BE2C (cell line): ENCODE measurements around the gene DPM1.

Experiments
- DNase-seq: peaks from one replicate; pipeline ENCODE4 v3.0.0-alpha.2; 2020
- H3K27me3 ChIP-seq: fragments of 250-450 bp; sonication (Bioruptor Pico); 2 replicates; pipeline ENCODE4 v1.5.1; 2020; ENCODE audit warnings: mild to moderate bottlenecking
- H3K36me3 ChIP-seq: fragments of 250-450 bp; sonication (Bioruptor Pico); 2 replicates; pipeline ENCODE4 v1.5.1; 2020; ENCODE audit warnings: mild to moderate bottlenecking
- H3K4me1 ChIP-seq: fragments of 250-450 bp; sonication (Bioruptor Pico); 2 replicates; pipeline ENCODE4 v1.5.1; 2020
- H3K4me3 ChIP-seq: 2 replicates; pipeline ENCODE4 v1.5.1; 2011; ENCODE audit warnings: low read depth, low read length
- H3K9me3 ChIP-seq: fragments of 250-450 bp; sonication (Bioruptor Pico); 2 replicates; pipeline ENCODE4 v1.5.1; 2020
- TF ChIP-seq, protein P1 (sequence below): IDR thresholded peaks from 2 replicates; pipeline ENCODE4 v1.5.1; 2012; ENCODE audit warnings: mild to moderate bottlenecking, low read depth, low read length

The DPM1 gene

DNA sequence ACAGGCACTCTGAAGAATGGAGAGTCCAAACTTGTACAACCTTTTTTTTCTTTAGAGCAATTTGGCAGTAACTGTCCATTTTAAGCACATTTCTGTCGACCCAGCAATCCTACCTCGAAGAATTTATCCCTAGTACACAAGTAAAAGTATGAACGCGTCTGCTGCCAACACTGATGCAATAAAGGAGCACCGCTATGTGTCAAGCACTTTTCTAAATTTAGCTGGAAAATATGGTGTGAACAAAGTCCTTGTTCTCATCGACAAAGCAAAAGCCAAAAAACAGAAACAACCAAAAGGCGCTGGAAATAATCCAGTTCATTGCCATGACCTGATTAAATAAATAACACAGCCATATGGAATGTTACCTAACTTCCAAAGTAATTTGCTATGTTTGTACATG, 1.1 kb downstream of the DPM1 start:
- Histone ChIP-seq H3K36me3 (peaks cover 32% of the 10 kb centered on the region), H3K4me1 (no peaks in the 10 kb centered on the region; the same call in 1 of the 2 replicates), H3K4me3 (peak overlapping the region; percentile 92), H3K9me3 (no peaks in the 10 kb centered on the region), H3K27me3 (no peaks in the 10 kb centered on the region)
- TF ChIP-seq, protein P1, sequence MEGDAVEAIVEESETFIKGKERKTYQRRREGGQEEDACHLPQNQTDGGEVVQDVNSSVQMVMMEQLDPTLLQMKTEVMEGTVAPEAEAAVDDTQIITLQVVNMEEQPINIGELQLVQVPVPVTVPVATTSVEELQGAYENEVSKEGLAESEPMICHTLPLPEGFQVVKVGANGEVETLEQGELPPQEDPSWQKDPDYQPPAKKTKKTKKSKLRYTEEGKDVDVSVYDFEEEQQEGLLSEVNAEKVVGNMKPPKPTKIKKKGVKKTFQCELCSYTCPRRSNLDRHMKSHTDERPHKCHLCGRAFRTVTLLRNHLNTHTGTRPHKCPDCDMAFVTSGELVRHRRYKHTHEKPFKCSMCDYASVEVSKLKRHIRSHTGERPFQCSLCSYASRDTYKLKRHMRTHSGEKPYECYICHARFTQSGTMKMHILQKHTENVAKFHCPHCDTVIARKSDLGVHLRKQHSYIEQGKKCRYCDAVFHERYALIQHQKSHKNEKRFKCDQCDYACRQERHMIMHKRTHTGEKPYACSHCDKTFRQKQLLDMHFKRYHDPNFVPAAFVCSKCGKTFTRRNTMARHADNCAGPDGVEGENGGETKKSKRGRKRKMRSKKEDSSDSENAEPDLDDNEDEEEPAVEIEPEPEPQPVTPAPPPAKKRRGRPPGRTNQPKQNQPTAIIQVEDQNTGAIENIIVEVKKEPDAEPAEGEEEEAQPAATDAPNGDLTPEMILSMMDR = no peak
- DNase-seq = no peak

DNA sequence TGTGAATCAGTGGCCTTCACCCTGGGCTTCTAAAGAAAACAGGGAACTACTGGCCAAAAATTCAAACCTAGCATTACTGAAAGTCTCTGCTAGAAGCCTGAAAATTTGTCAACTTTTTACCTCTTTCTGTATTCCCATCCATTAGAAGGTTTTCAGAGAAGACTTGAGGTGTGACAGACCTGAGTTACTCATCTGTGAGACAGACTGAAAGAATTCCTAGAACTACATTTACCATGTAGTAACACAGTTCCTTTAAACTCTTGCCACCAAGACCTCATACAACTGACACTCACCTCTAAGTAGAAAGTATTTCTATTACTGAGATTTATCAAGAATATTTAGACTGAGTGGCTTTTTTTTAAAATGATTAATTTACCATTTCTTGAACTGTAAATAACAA, 4.5 kb downstream of the DPM1 start:
- TF ChIP-seq, protein P1 = no peak
- no peaks in the 10 kb centered on the region for H3K9me3 ChIP-seq
- no peaks in the 10 kb centered on the region for H3K27me3 ChIP-seq
- peaks cover 55% of the 10 kb centered on the region for H3K36me3 ChIP-seq
- no peak overlapping the region for H3K4me3 ChIP-seq
- no peak for DNase-seq
- no peaks in the 10 kb centered on the region for H3K4me1 ChIP-seq

DNA sequence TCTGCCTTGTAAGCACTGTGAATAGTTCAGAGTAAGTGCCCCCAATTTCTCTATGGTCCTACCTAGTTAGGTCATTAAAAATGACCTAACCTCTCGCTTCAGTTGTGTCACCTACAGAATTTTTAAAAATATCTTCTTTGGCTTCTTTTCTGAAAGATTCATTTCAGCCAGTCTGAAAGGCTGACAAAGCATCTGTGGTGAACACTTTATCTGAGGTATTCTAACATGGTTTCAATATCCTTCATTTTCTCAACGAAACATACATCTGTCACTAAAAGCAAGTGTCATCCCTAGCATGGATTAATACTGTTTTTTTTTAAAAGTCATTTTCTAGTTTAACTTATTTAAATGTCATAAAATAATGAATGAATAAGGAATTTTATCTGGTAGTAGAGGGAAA, 5.1 kb downstream of the DPM1 start:
- no peak for DNase-seq
- no peaks in the 10 kb centered on the region for H3K9me3 ChIP-seq
- H3K27me3 ChIP-seq = no peaks in the 10 kb centered on the region
- no peaks in the 10 kb centered on the region for H3K4me1 ChIP-seq
- TF ChIP-seq, protein P1 = no peak
- no peak overlapping the region for H3K4me3 ChIP-seq
- peaks cover 61% of the 10 kb centered on the region for H3K36me3 ChIP-seq

DNA sequence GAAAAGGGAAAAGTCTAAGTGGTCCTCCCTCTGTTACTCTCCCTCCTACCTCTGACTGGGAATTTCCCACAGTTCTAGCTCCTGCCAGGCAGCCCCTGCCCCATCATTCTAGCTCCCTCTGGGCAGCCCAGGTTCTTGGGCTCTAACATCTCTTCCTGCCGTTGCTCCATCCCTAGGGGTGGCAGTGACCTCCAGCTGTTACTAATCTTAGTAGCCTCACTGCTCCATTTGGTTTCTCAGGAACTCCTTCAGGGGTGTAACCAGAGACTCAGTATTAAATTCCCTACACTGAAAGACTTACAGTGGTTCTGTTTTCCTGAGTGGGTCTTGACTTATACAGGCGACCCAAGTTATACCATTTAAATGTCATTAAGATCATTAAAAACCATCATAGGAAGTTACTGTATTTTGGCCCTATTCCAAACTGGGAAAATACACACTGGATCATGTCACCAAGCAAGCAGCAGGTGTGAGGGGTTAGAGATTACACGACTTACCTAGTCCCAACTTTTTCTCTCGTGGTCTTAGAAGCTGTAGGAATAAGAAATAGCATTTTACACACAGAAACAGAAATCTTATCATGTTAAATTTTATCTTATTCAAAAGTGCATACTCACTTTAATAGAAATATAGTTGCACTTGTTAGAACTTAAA, 10.1 kb downstream of the DPM1 start:
- Histone ChIP-seq H3K36me3 (peaks cover 89% of the 10 kb centered on the region), H3K4me3 (no peak overlapping the region), H3K4me1 (no peaks in the 10 kb centered on the region), H3K27me3 (no peaks in the 10 kb centered on the region), H3K9me3 (no peaks in the 10 kb centered on the region)
- DNase-seq = no peak
- TF ChIP-seq, protein P1 = no peak

DNA sequence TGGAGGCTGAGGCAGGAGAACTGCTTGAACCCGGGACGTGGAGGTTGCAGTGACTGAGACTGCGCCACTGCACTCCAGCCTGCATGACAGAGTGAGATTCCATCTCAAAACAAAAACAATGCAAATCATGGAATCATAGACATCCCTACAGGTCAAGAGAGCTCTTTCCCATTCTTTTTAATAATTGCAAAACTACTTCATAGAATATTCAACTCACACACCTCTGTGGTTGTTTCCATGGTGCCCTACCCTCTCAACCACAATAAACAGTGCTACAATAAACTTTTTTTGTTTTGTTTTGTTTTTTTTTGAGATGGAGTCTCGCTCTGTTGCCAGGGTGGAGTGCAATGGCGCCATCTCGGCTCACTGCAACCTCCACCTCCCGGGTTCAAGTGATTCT, 15.3 kb downstream of the DPM1 start:
- Histone ChIP-seq H3K4me1 (no peaks in the 10 kb centered on the region), H3K36me3 (peaks cover 80% of the 10 kb centered on the region), H3K4me3 (no peak overlapping the region), H3K27me3 (no peaks in the 10 kb centered on the region), H3K9me3 (no peaks in the 10 kb centered on the region)
- no peak for DNase-seq
- TF ChIP-seq, protein P1 = no peak

DNA sequence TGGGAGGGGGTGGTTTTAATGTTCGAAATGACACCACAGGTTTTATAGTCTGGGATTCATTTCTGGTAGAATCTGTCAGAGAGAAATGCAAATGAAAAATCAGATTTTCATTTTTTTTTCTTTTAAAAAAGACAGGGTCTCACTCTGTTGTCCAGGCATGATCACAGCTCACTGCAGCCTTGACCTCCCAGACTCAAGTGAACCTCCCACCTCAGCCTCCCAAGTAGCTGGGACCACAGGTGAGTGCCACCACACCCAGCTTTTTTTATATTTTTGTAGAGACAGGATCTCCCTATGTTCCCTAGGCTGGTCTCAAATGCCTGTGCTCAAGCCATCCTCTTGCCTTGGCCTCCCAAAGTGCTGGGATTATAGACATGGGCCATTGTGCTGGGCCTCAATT, 24.7 kb downstream of the DPM1 start:
- TF ChIP-seq, protein P1 = no peak
- DNase-seq = no peak
- peaks cover 30% of the 10 kb centered on the region for H3K36me3 ChIP-seq

More for the DNA sequence above, 24.7 kb downstream of the DPM1 start:
- Histone ChIP-seq H3K9me3 (no peaks in the 10 kb centered on the region), H3K27me3 (no peaks in the 10 kb centered on the region), H3K4me1 (no peaks in the 10 kb centered on the region), H3K4me3 (no peak overlapping the region)
